GM19025 (cell line): ENCODE results near the gene TMEM43.
A peak's percentile ranks its signal among the peaks of the same experiment; 100 is the strongest.
"Not testable (repeated sequence)": the region's sequence is repeated elsewhere in the genome, so short reads cannot be mapped to it uniquely, and the experiment has no call there.

Experiments
- ATAC-seq: cut with Tn5 transposase; IDR thresholded peaks from one replicate; pipeline ENCODE4 v1.9.1; 2021; ENCODE audit warnings: mild to moderate bottlenecking, low read depth, moderate library complexity; ENCODE audit not compliant: unreplicated experiment

Gene TMEM43

DNA sequence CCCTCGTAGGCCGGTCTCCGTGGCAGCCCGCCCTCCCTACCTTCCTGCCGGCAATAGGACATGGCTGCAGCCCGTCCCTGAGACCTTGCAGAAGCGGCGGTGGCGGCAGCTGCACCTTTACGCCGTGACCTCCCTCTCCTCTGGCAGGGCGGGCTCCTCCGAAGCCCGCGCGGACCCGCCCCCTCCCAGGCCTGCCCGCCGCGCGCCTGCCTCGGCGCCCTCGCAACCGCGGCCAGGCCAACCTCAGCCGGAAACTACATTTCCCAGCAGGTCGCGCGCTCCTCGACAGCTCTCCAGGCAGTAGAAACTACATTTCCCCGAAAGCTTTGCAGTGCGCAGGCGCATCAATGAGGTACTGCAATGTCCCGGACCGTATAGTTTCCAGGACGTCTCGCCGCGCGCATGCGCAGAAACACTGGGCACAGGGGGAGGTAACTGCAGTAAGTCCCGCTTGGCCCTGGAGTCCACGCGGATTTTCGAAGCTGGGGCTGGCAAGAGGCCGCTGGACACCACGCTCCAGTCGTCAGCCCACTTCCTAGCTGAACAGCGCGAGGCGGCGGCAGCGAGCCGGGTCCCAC lies at the start of gene TMEM43, which contains the start of gene CHCHD4:
Gene TMEM43 (plus strand): TSS at position 438 of the 578 bp plus-strand sequence. CDS start 142 bp downstream, outside the sequence.
Gene CHCHD4 (minus strand): TSS at position 256 of the 578 bp plus-strand sequence. CDS start 194 bp downstream, at position 62.
- peak; percentile 86 for ATAC-seq

- not testable (repeated sequence) for ATAC-seq
These were observed 49.6 kb upstream of the TMEM43 start for GRCh38 chr3:14075233-14075632.

DNA sequence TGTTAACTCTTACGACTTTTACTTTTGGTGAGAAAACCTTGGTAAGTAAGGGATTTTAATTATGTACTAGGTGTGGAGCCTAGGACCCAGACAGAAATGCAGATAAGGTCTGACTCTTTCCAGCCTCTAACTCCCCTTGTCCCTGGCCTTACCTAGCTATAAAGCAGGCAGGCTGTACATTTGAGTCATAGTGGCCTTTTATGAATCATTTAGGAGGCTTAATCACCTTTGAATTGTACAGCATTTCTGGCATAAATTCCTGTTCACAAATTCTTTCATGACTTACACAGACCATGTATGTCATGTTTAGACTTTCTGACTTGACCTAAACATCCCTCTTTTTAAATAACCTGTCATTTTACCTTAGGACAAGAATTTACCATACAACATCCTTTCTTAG lies 47.5 kb upstream of the TMEM43 start:
- ATAC-seq = no peak

DNA sequence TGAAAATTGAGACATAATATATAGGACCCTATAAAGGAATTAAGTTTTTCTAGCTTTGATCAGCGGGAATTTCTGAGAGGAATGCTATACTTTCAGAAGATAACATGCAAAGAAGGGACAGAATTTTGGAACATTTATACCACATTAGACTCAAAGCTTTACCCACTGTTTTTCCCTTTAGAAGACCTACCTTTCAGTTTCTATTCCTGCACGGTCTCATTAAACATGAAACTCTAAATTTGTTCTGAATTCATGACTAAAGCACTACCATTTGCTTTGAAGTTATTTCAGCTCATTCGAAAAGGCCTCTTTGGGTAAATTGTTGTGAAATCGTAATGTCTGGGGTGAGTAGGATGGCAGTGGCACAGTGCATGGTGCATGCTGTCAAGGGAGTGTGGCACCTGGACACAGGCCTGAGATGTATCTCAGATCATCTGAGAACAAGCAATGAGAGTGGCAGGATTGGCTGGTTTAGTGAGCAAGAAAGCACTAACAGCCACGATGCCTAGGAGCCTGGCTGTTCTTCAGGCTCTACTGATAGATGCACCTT lies 42.7 kb upstream of the TMEM43 start:
- ATAC-seq = peak; percentile 43

DNA sequence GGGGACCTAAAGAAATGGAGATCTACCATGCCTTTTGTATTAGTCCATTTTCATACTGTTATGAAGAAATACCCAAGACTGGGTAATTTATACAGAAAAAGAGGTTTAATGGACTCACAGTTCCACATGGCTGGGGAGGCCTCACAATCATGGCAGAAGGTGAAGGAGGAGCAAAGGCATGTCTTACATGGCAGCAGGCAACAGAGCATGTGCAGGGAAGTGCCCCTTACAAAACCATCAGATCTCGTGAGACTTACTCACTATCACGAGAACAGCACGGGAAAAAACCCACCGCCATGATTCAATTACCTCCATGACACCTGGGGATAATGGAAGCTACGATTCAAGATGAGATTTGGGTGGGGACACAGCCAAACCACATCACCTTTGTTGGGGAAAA lies 37.4 kb upstream of the TMEM43 start:
- not testable (repeated sequence) for ATAC-seq

DNA sequence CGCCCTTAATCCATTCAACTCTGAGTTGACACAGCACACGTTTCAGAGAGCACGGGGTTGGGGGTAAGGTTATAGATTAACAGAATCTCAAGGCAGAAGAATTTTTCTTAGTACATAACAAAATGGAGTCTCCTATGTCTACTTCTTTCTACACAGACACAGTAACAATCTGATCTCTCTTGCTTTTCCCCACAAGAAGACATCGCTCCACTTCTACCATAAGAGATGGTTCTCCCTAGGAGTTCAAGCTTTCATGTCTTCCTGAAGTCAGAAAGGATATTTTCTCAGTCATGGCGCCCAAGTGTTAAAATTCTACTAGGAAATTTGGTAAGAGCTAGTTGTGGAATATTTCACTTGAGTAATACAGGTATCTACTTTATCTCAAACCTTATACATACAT lies 32.9 kb upstream of the TMEM43 start:
- not testable (repeated sequence) for ATAC-seq

- ATAC-seq = no peak
These were observed 32.4 kb upstream of the TMEM43 start for GRCh38 chr3:14092464-14092863.

DNA sequence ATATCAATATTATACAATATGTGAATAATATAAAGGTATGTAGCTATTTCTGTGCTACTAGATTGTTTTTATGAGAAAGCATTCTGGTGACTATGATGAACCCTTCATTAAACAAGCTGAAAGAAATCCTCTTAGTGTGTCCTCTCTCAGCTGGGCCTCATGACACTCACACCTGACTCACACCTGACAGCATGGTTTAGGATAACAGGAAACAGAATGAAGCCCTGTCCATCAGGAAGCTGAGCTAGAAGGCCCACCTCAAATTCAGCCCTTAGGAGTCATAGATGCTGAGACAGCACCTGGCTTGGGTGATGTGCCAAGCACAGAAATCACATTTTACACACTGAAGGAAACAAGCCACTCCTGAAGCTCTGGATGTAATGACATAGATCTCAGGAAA lies 31.0 kb upstream of the TMEM43 start:
- no peak for ATAC-seq

- ATAC-seq = no peak
These were observed 28.1 kb upstream of the TMEM43 start for GRCh38 chr3:14096742-14097141.

- no peak for ATAC-seq
These were observed 27.0 kb upstream of the TMEM43 start for GRCh38 chr3:14097616-14098391.

- ATAC-seq = not testable (repeated sequence)
These were observed 15.0 kb upstream of the TMEM43 start for GRCh38 chr3:14109821-14110220.

DNA sequence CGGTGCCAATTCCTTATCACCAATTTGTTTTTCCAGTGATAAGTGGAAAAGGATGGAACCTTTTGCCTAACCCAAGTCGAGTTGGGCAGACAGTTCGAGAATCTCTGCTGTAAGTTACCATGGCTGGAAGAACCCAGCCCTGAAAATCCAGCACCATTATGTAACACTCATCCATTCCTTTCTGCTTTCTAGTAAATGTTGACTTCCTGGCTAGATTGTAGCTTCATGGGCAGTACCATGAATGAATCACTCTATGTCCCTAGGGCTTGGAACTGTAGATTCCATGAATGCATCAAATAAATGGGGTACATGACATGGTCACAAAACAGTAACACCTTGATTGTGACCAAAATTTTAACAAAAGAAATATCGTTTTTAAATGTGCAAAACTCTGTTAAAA lies 14.2 kb upstream of the TMEM43 start:
- no peak for ATAC-seq

- no peak for ATAC-seq
These were observed 10.8 kb upstream of the TMEM43 start for GRCh38 chr3:14113965-14114635.

DNA sequence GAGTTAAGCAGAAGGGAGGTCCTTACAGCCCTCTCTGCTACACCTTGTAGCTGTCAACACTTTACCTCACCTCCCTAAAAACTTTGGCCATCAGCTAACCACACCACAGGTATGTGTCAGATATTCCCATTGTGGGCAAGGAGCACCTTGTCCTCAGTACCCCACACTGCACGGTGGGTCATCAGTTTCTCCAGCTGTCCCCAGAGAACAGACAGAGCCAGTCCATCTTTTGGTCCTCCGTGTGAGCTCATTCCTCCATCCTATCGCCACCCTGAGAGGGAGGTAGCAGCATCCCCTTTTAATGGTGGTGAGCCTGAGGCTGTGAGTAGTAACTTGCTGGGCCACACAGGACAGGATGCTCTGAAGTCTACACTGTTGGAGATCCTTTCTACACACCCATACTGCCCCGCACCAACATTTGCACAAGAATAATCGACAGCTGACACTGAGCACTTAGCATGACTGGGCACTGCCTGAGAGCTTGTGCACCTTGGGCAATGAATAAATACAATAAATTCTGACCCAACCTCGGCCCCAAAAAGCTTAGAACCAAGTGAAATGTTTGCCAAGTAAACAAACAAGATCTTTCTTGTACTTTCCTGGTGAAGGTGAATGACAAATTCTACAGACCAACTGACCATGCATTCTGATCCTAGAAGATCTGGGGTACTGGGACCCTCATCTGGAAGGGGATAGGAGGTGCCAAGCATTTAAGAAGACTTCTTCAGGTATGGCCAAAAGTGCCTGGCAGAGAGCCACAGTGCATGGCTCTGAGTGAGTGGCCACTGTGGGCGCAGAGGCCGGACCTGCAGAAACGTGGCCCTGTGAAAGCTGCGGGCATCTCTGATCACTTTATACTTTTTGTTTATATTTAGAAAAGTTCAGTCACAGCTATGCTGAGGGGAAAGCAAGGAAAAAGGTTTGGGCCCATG lies 7.1 kb upstream of the TMEM43 start:
- no peak for ATAC-seq

DNA sequence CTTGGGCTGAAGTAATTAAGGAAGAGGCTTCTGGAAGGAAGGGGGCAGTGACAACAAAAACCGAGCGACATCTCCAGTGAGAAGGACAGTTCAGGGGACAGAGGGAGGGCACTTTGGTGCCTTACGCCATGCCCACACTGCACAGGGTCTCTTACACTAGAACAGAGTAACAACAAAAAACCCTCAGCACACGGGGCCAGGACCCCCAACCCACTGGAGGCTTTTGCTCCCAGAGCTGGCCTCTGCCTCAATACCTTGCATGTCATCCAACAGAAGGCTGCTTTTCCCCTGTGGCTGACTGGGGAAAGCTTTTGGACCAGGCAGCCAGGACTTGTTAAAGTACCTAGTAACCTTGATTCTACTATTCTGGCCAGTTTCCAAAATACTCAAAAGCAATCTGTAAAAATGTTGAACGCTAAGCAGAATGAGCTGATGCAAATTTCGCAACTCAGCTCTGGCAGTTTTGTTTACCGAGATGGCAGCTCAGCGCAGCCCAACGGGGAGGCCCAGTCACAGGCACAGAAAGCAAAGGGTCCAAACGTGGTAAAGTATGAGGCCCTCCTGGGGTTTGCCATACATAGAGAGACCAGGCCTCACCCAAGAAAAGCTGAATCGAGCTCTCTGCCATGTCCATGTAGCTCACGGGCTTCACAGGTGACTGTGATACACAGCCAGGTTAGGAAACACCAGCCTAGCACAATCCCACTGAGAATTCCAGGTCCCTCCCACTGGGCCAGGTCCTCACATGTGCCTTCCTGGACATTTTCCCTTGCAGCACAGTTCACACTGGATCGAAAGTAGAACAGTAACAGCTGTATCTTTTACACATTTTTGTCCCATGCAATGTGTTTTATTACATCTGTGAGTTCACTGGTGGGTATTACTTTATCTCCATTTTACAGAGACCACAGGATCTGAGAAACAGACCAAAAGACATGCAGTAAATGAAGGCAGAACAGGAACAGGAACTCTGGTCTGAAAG lies 6.2 kb upstream of the TMEM43 start:
- no peak for ATAC-seq

- ATAC-seq = no peak
These were observed 5.2 kb upstream of the TMEM43 start for GRCh38 chr3:14119651-14120050.

DNA sequence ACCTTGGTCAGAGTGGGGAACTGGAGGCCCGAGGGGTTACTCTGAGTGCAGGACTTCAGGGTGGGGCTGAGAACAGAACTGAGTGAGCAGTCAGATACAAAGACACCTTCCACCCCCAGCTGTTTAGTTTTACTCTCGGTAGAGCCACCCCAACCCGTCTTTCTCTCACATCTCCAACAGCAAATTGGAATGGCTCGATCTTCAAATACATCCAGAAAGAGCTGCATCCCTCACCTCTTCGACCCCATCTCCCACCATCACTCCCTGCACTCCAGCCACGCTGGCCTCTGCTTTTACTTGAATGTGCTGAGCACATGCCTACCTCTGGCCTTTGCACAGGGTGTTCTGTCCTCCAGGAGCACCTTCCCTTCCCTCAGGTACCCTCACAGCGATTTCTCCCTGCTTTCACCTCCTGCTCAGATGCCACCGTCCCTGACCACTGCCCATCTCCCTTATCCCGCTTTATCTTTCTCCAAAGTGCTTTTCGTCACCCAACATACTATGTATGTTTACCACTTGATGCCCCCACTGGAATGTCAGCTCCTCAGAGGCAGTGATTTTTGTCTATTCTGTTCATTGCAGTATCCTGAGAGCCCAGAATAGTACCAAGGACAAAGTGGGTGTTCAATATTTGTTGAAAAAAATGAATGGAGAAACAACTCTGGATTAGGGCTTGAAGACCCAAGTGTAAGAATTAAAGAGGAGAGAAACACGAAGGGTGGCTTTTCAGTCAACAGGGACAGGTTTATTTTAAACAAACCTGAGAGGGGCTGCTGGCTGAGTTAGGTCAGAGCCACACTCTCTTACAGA lies 4.5 kb upstream of the TMEM43 start:
- no peak for ATAC-seq

DNA sequence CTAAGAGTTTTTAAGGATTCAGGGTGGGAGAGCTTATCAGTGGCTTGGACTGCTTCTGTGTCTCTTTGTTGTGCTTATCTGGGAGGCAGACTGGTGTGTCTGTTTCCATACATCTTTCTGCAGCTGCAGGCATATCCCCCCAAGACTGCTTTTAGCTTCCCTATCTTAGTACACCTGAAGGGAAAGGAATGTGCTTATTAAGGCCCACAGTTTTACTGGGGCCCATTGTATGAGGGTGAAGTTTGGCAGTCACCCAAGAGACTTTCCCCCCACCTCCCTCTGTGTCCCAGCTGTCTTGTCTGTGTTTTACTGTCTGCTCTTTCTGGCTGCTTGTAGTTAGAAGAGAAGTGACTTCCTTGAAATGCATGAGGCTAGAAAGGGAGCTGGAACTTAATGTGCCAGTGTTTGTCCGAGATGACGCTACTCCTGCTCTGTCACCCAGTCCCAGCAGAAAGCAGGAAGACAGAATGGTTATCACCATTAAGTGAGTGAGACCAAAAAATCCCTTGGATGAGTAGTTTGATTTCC lies 3.9 kb upstream of the TMEM43 start:
- ATAC-seq = not testable (repeated sequence)
